A673 (cell line): ENCODE data around the gene POLA2.
A peak's percentile ranks its signal among the peaks of the same experiment; 100 is the strongest.

Source experiments
- EZH2 ChIP-seq: fragments of 200-600 bp; sonication (generic); IDR thresholded peaks from 2 replicates; pipeline ENCODE4 v1.6.1; 2017; ENCODE audit warnings: borderline replicate concordance, low read depth, mild to moderate bottlenecking, mixed read lengths, antibody characterized with exemption, low read length; ENCODE audit not compliant: poor library complexity, severe bottlenecking
- TF ChIP-seq, protein P1 (sequence below): fragments of 300-800, 200-600 bp; sonication (generic); conservative IDR thresholded peaks from 2 replicates; pipeline ENCODE4 v1.5.1; 2017; ENCODE audit warnings: low read depth, mild to moderate bottlenecking, antibody characterized with exemption, low read length, moderate library complexity, mixed read lengths

DNA sequence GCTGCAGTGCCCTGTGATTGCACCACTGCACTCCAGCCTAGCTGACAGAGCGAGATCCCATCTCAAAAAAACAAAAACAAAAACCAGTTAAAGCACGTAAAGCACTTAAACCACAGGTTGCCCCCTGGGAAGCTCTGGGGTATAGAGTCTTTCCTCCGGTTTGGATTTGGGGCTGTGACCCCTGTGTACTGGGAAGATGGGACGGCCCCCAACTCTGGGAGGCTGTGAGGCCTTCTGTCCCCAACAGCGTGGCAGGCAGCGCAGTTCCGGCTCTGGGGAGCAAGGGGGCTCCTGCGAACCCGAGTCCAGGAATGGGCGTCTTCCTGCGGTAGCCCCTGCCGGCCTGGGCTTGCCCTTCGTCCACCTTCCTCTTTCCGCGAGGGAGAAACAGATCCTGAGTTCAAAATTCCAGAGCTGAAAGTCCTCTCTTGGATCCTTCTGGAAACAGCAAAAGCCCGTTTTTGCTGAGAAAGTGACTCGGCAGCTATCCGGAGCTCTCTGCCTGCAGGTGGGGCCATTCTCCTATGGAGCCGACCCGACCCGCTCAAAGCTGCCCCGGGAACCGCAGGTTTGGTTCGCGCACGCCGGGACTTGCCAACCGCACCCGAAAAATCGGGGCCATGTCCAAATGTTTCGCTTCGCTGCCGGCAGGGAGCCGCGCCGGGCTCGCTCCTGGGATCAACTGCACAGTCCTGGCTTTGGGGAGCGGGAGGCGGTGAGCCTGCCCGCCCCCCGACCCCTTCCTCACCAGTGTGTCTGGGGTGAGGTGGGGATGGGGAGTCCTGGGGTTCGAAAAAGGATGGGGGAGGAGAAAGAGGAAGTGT is 36.3 kb upstream of the POLA2 start:
- TF ChIP-seq EZH2, result no peak
- TF ChIP-seq, protein P1, sequence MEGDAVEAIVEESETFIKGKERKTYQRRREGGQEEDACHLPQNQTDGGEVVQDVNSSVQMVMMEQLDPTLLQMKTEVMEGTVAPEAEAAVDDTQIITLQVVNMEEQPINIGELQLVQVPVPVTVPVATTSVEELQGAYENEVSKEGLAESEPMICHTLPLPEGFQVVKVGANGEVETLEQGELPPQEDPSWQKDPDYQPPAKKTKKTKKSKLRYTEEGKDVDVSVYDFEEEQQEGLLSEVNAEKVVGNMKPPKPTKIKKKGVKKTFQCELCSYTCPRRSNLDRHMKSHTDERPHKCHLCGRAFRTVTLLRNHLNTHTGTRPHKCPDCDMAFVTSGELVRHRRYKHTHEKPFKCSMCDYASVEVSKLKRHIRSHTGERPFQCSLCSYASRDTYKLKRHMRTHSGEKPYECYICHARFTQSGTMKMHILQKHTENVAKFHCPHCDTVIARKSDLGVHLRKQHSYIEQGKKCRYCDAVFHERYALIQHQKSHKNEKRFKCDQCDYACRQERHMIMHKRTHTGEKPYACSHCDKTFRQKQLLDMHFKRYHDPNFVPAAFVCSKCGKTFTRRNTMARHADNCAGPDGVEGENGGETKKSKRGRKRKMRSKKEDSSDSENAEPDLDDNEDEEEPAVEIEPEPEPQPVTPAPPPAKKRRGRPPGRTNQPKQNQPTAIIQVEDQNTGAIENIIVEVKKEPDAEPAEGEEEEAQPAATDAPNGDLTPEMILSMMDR, result peak; percentile 86
